ENCODE measurements around the gene ASAP2.

ASAP2 gene

GRCh38 chr2:9221223-9221622, 14.6 kb downstream of the ASAP2 start:
- Histone ChIP-seq H3K4me3 (no peak overlapping the region), H3K9me3 (ENCODE audit: low read depth, low read length) (no peaks in the 10 kb centered on the region), H3K9ac (ENCODE audit: insufficient read length) (no peak overlapping the region), H3K36me3 (ENCODE audit: insufficient read depth, low read length) (peaks cover 4% of the 10 kb centered on the region; the same call in 1 of the 2 replicates), H3K27ac (no peak overlapping the region)
- TF ChIP-seq POLR2AphosphoS5 (IDR thresholded peaks at IDR 0.05; ENCODE audit: borderline replicate concordance, low read depth, low read length) (no peak), EZH2 (IDR thresholded peaks at IDR 0.05) (no peak), FOXP2 (optimal IDR thresholded peaks at IDR 0.05; ENCODE audit: control extremely low read depth, extremely low read length, insufficient read depth) (no peak)
- no peak for DNase-seq (ENCODE audit: low read depth, low spot score)

- H3K36me3 ChIP-seq (ENCODE audit: insufficient read depth, low read length), result peaks cover 4% of the 10 kb centered on the region; the same call in 1 of the 2 replicates
- no peak overlapping the region for H3K9ac ChIP-seq (ENCODE audit: insufficient read length)
- DNase-seq (ENCODE audit: low read depth, low spot score), result no peak
- H3K9me3 ChIP-seq (ENCODE audit: low read depth, low read length), result no peaks in the 10 kb centered on the region
- H3K27ac ChIP-seq, result no peak overlapping the region
- H3K4me3 ChIP-seq, result no peak overlapping the region
- TF ChIP-seq EZH2 (IDR thresholded peaks at IDR 0.05) (no peak), POLR2AphosphoS5 (IDR thresholded peaks at IDR 0.05; ENCODE audit: borderline replicate concordance, low read depth, low read length) (no peak), FOXP2 (optimal IDR thresholded peaks at IDR 0.05; ENCODE audit: control extremely low read depth, extremely low read length, insufficient read depth) (no peak)
Measured at GRCh38 chr2:9222239-9222892, 15.8 kb downstream of the ASAP2 start.

- TF ChIP-seq EZH2 (IDR thresholded peaks at IDR 0.05), result no peak
- TF ChIP-seq FOXP2 (optimal IDR thresholded peaks at IDR 0.05; ENCODE audit: control extremely low read depth, extremely low read length, insufficient read depth), result no peak
- no peak for TF ChIP-seq POLR2AphosphoS5 (IDR thresholded peaks at IDR 0.05; ENCODE audit: borderline replicate concordance, low read depth, low read length)
- no peaks in the 10 kb centered on the region for H3K9me3 ChIP-seq (ENCODE audit: low read depth, low read length)
- no peak overlapping the region for H3K27ac ChIP-seq
- no peak overlapping the region for H3K9ac ChIP-seq (ENCODE audit: insufficient read length)
- H3K36me3 ChIP-seq (ENCODE audit: insufficient read depth, low read length), result peaks cover 4% of the 10 kb centered on the region; the same call in 1 of the 2 replicates
- no peak overlapping the region for H3K4me3 ChIP-seq
- DNase-seq (ENCODE audit: low read depth, low spot score), result no peak
Measured at GRCh38 chr2:9222893-9223287, 16.3 kb downstream of the ASAP2 start.

GRCh38 chr2:9225806-9226205, 19.2 kb downstream of the ASAP2 start:
- H3K27ac ChIP-seq, result no peak overlapping the region
- H3K9me3 ChIP-seq (ENCODE audit: low read depth, low read length), result no peaks in the 10 kb centered on the region

GRCh38 chr2:9226458-9227380, 20.1 kb downstream of the ASAP2 start:
- no peaks in the 10 kb centered on the region for H3K9me3 ChIP-seq (ENCODE audit: low read depth, low read length)
- DNase-seq (ENCODE audit: low read depth, low spot score), result no peak
- H3K9ac ChIP-seq (ENCODE audit: insufficient read length), result no peak overlapping the region
- no peak for TF ChIP-seq EZH2 (IDR thresholded peaks at IDR 0.05)
- H3K36me3 ChIP-seq (ENCODE audit: insufficient read depth, low read length), result no peaks in the 10 kb centered on the region
- H3K4me3 ChIP-seq, result no peak overlapping the region
- H3K27ac ChIP-seq, result no peak overlapping the region

More at GRCh38 chr2:9225806-9226205, 19.2 kb downstream of the ASAP2 start:
- no peak for DNase-seq (ENCODE audit: low read depth, low spot score)
- H3K4me3 ChIP-seq, result no peak overlapping the region
- H3K36me3 ChIP-seq (ENCODE audit: insufficient read depth, low read length), result no peaks in the 10 kb centered on the region
- H3K9ac ChIP-seq (ENCODE audit: insufficient read length), result no peak overlapping the region
- no peak for TF ChIP-seq POLR2AphosphoS5 (IDR thresholded peaks at IDR 0.05; ENCODE audit: borderline replicate concordance, low read depth, low read length)
- no peak for TF ChIP-seq FOXP2 (optimal IDR thresholded peaks at IDR 0.05; ENCODE audit: control extremely low read depth, extremely low read length, insufficient read depth)
- TF ChIP-seq EZH2 (IDR thresholded peaks at IDR 0.05), result no peak

- no peak for TF ChIP-seq FOXP2 (optimal IDR thresholded peaks at IDR 0.05; ENCODE audit: control extremely low read depth, extremely low read length, insufficient read depth)
- no peak for TF ChIP-seq POLR2AphosphoS5 (IDR thresholded peaks at IDR 0.05; ENCODE audit: borderline replicate concordance, low read depth, low read length)
- no peak for TF ChIP-seq EZH2 (IDR thresholded peaks at IDR 0.05)
- no peaks in the 10 kb centered on the region for H3K36me3 ChIP-seq (ENCODE audit: insufficient read depth, low read length)
- no peak overlapping the region for H3K4me3 ChIP-seq
- H3K27ac ChIP-seq, result no peak overlapping the region
- no peaks in the 10 kb centered on the region for H3K9me3 ChIP-seq (ENCODE audit: low read depth, low read length)
- DNase-seq (ENCODE audit: low read depth, low spot score), result no peak
- no peak overlapping the region for H3K9ac ChIP-seq (ENCODE audit: insufficient read length)
Measured at GRCh38 chr2:9228088-9228751, 21.6 kb downstream of the ASAP2 start.

- no peak overlapping the region for H3K9ac ChIP-seq (ENCODE audit: insufficient read length)
- no peak for DNase-seq (ENCODE audit: low read depth, low spot score)
- TF ChIP-seq FOXP2 (optimal IDR thresholded peaks at IDR 0.05; ENCODE audit: control extremely low read depth, extremely low read length, insufficient read depth) (no peak), EZH2 (IDR thresholded peaks at IDR 0.05) (no peak), POLR2AphosphoS5 (IDR thresholded peaks at IDR 0.05; ENCODE audit: borderline replicate concordance, low read depth, low read length) (no peak)
- H3K36me3 ChIP-seq (ENCODE audit: insufficient read depth, low read length), result no peaks in the 10 kb centered on the region
- no peaks in the 10 kb centered on the region for H3K9me3 ChIP-seq (ENCODE audit: low read depth, low read length)
- H3K27ac ChIP-seq, result no peak overlapping the region
- H3K4me3 ChIP-seq, result no peak overlapping the region
Measured at GRCh38 chr2:9228781-9229469, 22.3 kb downstream of the ASAP2 start.

GRCh38 chr2:9229470-9229820, 22.8 kb downstream of the ASAP2 start:
- Histone ChIP-seq H3K9ac (ENCODE audit: insufficient read length) (no peak overlapping the region), H3K9me3 (ENCODE audit: low read depth, low read length) (no peaks in the 10 kb centered on the region), H3K36me3 (ENCODE audit: insufficient read depth, low read length) (no peaks in the 10 kb centered on the region), H3K27ac (no peak overlapping the region), H3K4me3 (no peak overlapping the region)
- no peak for TF ChIP-seq POLR2AphosphoS5 (IDR thresholded peaks at IDR 0.05; ENCODE audit: borderline replicate concordance, low read depth, low read length)
- no peak for TF ChIP-seq FOXP2 (optimal IDR thresholded peaks at IDR 0.05; ENCODE audit: control extremely low read depth, extremely low read length, insufficient read depth)
- TF ChIP-seq EZH2 (IDR thresholded peaks at IDR 0.05), result no peak
- DNase-seq (ENCODE audit: low read depth, low spot score), result no peak

All from SK-N-MC (cell line).